Activated T-helper 1 cell treated with anti-CD3 and anti-CD28 coated beads, Interleukin-2, amount 50 U/mL, for 16 hours (primary cell): ENCODE results near the gene FGF11.

ENCODE experiments used
- DNase-seq, 2 donors: peaks; one replicate each; pipeline ENCODE4 v3.0.0-alpha.2; 2020; ENCODE audit warnings: low read depth in 1 of 2, low spot score in 1 of 2

Gene FGF11

DNA sequence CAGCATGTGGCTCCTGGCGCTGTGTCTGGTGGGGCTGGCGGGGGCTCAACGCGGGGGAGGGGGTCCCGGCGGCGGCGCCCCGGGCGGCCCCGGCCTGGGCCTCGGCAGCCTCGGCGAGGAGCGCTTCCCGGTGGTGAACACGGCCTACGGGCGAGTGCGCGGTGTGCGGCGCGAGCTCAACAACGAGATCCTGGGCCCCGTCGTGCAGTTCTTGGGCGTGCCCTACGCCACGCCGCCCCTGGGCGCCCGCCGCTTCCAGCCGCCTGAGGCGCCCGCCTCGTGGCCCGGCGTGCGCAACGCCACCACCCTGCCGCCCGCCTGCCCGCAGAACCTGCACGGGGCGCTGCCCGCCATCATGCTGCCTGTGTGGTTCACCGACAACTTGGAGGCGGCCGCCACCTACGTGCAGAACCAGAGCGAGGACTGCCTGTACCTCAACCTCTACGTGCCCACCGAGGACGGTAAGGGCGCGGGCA is 31.0 kb upstream of the FGF11 start:
- DNase-seq = no peak

DNA sequence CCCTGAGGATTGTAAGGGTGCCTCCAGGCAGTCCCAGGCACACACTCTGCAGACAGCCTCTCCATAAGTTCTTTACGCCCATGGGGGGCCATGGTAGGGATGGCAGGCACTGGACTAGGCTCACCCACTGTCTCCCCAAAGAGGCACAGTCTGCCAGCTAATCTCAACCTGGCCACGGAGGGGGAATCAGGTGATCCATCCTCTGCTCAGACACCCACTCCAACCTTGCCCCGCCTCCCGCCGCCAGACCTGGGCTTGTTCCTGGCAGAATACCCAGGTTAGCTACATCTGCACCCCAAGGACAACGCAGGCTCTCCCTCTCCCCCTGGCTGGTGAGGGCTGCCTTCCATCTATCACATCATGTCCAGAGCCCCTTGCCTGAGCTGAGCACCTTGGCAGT is 30.4 kb upstream of the FGF11 start:
- DNase-seq = no peak

GRCh38 chr17:7409716-7410115 is 29.6 kb upstream of the FGF11 start:
- no peak for DNase-seq

DNA sequence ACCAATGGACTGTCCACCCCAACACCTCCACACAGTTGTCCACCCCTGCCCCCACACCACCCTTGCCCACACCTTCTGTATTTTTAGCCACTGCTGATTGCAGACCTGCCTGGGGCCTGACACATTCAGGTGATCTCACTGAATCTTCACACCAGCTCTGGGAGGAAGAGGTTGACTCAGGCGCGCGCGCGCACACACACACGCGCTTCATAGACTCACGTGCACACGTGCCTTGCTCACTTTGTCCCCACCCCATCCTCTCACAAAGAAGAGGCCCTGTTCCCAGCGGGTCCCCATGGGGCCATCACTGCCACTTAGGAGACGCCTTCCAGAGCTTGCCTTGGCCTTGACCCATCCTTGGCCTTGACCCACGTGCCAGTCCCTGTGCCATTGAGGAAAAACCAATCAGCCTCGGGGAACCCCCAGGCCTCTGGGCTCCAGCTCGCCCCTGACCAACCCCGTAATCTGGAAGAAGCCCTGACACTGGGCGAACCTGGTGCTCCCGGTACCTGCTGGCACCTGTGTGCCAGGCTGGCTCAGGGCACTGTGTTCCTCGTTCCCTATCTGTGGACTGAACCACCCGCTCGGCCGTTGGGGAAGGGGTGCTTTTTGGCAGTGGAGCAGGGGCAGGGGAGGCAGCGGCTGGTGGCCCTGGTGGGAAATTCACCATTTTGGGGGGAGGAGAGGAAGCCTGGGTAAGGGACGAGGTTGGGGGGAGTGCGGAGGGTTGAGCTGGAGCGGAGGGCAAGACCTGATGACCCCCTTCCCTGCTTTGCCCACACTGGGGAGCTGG is 28.5 kb upstream of the FGF11 start:
- DNase-seq = no peak

- no peak for DNase-seq
Measured at GRCh38 chr17:7411427-7411750, 27.9 kb upstream of the FGF11 start.

DNA sequence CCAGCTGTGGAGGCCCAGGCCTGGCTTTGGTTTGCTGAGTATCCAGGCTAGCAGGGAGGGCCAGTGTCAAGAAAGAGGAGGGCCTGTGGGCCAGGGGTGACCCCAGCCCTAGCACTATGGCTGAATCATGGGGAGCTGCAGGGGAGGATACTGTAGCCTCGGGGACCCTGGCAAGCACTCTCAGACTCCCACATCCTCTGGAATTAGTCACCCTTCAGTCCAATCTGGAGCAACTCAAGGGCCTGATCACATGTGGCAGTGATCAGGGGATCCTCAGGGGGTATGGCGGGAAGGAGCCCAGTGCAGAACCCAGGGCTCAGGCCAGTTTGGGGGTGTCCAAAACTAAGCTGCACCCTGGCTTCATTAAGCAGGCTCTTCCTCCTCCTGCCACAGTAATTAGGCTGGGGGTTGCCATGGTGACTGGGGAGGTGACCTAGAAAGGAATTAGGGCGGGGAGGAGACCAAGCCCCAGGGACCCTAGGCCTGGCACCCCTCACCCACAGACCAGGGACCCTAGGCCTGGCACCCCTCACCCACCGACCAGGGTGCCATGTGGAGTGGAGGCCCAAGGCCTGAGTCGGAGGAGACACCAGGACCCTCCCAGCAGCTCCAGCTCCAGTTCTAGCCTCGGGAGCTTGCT is 25.8 kb upstream of the FGF11 start:
- no peak for DNase-seq

- no peak for DNase-seq
Measured at GRCh38 chr17:7414837-7415236, 24.5 kb upstream of the FGF11 start.

- DNase-seq = no peak
Measured at GRCh38 chr17:7415784-7416183, 23.5 kb upstream of the FGF11 start.

DNA sequence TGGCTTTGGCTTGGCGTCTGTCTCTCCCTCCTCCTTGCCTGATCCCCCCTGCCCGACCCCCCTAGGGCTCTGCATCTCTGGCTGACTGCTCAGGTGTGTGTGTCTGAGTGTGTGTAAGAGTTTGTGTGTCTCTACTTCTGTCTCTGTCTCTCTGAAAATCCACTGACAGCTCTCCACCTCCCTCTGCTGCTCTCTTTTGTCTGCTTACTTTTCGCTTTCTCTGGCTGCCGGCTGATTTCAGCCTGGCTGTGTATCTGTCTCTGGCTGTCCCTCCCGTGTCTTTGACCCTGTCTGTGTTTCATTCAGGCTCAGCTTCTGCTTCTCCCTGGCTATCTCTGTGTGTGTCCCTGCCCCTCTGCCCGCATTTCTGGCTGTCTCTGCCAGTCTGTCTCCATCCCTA is 23.0 kb upstream of the FGF11 start:
- DNase-seq = no peak

GRCh38 chr17:7417056-7417655 is 22.2 kb upstream of the FGF11 start:
- no peak for DNase-seq

- DNase-seq = no peak
Measured at GRCh38 chr17:7418472-7419152, 20.7 kb upstream of the FGF11 start.

DNA sequence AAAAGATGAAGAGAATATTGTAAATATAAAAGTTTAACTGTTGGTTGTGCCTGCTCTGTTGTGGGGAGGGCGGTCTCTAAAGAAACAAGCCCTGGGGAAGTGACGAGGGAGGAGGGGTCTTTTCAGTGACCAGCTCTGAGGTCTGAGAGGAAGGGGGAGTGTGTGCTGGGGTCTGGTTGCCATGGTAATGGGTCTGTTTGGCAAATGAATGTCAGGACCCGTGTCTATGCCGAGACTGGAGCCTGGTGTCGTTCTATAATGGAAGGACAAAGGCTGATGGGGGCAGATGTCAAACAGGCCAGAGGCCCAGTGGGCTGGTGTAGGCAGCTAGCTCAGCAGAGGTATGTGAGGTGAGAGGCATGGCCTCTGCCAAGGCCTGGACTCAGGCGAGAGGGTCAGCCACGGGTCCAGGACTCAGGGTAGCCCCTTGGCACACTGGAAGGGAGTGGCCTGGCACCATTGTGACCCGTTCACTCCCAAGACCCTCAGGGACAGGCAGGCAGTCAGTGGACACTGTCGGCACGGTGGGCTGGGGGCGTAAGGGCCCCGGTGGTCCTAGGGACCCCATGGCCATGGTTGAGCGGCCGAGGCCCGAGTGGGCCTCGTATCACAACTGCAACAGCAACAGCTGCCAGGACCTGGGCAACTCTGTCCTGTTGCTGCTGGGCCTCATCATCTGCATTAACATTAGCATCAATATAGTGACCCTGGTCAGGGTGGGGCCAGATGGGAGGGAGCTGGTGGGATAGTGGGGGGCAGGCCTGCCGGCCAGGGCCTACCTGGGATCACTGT is 19.3 kb upstream of the FGF11 start, which contains the start of gene SPEM1:
Gene SPEM1, plus strand, starts transcription at position 506 of the 792 bp plus-strand sequence. Its CDS starts 61 bp downstream, at position 567.
- DNase-seq = no peak

- no peak for DNase-seq
Measured at GRCh38 chr17:7421186-7421585, 18.1 kb upstream of the FGF11 start.

GRCh38 chr17:7423679-7424078 is 15.6 kb upstream of the FGF11 start:
- no peak for DNase-seq

DNA sequence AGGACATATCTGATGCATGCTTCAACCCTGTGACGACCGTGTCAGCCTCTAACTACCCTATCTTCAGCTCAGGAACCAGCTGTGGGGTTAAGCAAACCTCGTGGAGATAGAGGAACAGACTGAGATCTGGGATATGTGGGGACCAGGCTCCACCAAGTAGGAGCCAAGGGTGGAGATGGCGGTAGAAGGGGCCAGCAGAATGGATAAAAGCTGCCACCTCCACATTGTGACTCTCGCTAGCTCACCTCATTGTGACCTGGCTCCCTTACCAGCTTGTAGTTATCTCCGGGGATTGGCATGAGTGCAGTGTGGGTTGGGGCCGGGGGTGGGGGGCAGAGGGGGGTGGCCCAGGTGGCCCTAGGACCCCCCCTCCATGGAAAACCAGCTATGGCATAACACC is 14.0 kb upstream of the FGF11 start, which contains the start of gene SPEM2:
Gene SPEM2, plus strand, starts transcription at position 301 of the 400 bp plus-strand sequence. Its CDS starts 73 bp downstream, at position 374.
- DNase-seq = no peak

GRCh38 chr17:7425756-7426155 is 13.6 kb upstream of the FGF11 start:
- no peak for DNase-seq

GRCh38 chr17:7426203-7426863 is 13.0 kb upstream of the FGF11 start:
- DNase-seq = no peak

- no peak for DNase-seq
Measured at GRCh38 chr17:7426896-7427489, 12.3 kb upstream of the FGF11 start.

DNA sequence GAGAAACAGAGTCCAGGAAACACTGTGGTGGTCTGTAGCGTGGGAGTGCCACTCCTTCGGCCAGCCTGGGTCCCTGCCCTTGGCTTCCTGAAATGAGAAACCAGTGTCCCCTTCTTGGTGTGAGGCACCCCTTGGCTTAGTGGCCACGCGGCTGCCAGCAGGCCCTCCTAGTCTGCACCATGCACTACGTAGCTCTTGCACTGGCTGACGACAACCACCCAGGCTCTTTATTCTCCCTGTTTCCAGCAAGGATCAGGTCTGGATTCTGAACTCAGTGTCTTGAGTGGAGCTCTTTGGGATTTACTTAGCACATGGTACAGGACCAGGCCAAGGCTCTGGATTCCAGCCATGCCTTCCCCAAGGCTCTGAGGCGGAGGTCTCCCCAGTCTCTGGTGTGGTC is 11.8 kb upstream of the FGF11 start:
- no peak for DNase-seq

DNA sequence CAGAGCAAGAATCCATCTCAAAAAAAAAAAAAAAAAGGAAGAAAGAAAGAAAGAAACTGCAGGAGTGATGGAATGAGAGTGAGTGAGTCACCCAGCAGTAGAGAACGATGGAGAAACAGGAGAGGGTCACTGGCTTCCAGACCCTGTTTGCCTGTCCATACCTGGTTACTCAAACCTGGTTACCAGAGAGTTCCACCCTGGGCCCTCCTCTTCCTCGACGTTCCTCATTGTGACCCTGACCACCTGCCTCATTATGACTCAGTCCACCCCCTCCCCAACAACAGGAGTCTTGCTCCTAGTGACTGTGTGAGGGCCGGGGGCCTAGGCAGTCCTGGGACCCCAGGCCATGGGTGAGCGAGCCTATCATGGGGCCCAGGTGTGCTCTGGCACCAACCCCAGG is 10.8 kb upstream of the FGF11 start, which contains the start of gene SPEM3:
Gene SPEM3, plus strand, starts transcription at position 301 of the 400 bp plus-strand sequence. Its CDS starts 46 bp downstream, at position 347.
- no peak for DNase-seq
